Measurements from ENCODE around the gene CUEDC1.
"Not testable (repeated sequence)": the region's sequence is repeated elsewhere in the genome, so short reads cannot be mapped to it uniquely, and the experiment has no call there.

The CUEDC1 gene

DNA sequence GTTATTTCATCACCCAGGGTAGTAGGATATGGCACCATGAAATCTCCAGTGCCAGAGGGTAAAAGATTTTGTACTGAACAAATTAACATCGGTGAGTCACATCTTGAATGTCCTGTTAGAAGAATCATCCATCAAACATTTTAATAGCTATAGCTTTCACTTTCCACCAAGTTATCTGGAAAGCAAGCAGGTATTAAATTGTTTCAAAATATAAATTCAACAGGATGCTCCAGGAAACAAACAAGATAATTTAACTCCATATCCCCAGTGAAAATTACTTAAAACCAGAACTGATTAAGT lies 30.4 kb upstream of the CUEDC1 start:
- no peak for DNase-seq (ENCODE audit: low spot score)

DNA sequence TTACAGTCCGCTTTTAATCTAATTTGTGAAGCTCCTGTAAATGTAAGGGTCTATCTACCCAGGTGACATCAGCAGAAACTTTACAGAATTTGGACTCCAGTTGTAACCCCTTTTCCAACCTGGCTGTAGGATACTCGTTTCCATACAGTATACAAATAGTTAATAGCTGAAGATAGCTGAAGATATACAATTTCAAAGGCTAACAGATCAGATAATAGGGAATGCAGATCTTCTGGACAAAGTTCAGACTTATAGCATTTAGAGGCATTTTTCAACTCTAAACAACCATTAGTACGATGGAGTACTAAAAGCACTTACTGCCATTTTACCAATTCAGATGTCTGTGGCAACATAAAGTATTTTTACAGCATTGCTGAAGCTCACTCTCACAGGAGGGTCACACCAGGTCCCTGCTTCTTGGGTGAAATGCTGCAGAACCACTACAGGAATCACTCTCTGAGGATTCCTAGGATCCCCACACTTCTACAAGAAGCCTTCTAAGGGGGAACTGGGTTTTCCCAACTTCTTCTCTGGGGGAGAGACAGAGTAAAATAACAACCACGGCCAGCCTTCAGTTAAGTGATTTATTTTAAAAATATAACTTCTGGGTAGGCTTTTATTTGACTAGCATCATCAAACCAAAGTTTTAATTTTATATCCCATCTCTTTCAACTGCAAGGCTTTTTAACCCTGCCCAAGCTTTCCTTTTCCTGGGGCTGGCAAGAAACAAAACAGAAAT lies 29.9 kb upstream of the CUEDC1 start:
- DNase-seq (ENCODE audit: low spot score), result no peak

DNA sequence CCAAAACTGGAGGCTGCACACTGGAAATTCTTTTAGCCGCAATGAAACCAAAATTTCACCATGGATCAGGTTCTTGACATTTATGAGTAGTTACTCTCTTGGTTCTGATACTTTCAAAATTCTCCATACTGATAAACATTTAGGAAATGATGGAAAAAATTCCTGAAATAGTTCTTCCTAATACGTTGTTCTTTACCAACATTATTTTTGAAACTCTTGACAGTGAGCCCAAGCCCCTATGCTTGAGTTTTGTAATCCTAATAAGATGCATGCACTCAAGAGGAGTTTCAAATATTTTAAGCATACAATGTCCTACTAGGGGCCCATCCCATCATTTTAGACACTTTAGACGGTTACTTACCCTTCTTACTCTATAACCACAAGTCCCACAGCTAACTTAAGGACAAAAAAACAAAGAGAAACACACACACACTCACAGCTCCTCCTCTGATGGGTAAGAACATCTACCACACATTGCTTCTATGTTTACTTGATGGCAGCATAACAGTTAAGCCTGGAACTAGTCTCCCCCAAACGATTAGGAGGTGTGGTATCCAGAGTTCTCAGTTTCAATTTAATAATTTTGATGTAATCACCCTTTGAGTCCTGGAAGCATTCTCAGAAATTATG lies 29.2 kb upstream of the CUEDC1 start:
- no peak for DNase-seq (ENCODE audit: low spot score)

DNA sequence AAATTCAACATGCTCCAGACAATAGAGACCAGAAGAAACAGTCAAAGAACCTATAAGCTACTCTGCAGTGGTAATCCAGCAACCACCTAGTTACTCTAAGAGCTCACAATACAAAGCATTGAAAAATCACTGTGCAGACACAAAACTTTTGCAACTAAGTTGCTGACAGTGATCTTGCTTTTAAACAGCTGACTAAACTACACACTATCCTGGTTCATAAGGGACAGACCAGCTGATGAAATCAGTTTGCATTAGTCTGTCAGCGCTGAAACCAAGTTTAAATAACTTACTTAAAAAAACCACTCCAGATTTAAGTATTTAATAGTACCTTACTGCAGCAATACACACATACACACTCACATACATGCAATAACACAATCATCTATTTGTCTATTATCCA lies 28.2 kb upstream of the CUEDC1 start:
- no peak for DNase-seq (ENCODE audit: low spot score)

DNA sequence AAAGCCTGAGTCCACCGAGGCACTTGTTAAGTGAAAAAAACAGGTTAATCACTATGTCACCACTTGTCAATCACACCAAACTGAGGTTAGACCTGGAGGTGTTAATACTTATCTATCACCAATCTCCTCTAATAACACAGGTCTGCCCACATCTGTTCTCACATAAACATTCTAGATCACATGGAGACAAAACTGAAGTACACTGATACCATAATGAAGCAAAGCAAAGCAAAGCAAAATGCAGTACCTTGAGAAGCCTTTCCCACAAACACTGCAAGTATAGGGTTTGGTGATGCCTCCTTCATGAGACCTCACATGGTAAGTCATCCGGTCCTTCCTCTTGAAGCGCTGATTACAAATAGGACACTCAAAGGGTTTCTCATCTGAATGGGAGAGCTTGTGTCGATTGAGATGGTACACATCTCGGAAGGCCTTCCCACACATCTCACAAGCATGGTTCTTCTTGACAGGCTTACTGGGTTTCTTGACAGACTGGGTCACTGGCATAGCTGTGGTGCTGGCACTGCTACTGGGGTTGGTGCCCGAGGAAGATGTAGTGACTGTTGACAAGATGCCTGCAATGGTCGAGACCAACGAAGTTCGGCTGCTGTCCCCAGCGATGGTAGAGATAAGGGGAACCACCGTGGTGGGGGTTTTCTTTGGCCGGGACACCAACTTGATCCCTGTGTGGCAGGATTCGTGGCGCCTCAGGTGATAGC lies 27.4 kb upstream of the CUEDC1 start:
- no peak for DNase-seq (ENCODE audit: low spot score)

DNA sequence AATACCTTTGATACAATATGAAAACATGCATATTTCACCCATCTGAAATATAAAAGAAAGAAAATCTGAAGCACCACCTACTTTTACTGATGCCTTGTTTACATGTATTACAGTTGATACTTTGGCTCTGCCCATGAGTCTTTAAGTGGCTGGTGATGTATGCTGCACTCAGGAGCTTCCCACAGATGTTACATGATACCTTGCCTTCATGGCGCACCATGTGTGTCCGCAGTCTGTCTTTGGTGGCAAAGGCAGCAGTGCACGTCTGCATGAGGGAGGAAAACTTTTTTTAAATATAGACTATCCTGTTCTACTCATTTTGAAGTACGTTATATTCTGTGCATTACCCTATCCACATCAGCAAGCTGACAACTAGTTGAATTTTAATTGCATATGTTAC lies 25.3 kb upstream of the CUEDC1 start:
- DNase-seq (ENCODE audit: low spot score), result no peak

DNA sequence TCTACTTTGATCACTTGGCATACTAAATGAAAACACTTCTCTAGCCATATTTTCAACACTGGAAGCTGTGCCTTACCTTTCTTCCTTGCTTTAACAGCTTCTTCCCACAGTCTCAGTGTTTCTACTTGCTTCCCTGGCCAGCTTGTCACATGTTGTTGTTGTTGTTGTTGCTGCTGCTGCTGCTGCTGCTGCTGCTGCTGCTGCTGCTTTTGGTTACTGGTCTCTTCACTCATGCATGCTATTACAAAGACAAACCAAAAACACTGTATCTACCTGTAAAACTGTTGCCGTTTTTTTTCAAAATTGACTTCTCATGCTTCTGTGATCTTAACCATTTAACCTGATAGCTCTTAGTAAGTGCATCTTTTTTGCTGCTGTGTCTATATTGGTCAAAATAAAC lies 23.9 kb upstream of the CUEDC1 start:
- DNase-seq (ENCODE audit: low spot score), result no peak

DNA sequence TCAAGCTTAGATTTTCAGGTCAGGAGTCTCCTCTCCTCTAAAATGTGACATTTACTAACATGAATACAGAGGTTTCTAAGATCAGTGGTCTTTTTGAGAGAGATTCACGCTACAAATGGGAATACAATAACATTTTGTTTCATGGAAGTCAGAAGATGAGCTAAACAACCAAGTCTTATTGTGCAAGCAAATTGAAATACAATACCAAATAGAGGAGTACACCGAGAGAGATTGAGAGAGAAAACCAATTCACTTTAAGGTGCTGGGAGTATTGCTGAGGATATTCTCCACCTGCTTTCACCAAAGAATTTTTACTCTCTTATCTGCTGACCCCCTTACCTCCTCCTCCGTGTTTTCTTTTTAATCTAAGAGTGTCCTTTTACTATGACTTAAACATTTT lies 21.4 kb upstream of the CUEDC1 start:
- no peak for DNase-seq (ENCODE audit: low spot score)

DNA sequence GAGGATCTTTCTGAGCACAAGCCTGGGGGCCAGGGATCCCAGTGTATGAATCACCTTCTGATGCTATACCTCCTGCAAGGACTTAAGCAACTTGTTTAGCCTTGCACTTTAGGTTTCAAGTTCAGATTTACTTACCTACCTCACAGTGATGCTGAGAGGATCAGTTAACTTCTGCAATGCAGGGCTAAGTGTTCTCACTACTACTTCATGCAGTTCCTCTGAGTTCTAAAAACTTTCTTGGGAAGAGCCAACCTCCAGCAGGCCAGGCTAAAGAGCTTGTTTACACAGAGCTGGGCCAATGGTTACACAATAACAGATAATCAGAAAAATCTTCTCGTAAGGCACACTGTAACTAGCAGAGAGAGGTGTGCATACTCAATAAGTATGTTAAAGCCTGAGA lies 19.8 kb upstream of the CUEDC1 start:
- no peak for DNase-seq (ENCODE audit: low spot score)

DNA sequence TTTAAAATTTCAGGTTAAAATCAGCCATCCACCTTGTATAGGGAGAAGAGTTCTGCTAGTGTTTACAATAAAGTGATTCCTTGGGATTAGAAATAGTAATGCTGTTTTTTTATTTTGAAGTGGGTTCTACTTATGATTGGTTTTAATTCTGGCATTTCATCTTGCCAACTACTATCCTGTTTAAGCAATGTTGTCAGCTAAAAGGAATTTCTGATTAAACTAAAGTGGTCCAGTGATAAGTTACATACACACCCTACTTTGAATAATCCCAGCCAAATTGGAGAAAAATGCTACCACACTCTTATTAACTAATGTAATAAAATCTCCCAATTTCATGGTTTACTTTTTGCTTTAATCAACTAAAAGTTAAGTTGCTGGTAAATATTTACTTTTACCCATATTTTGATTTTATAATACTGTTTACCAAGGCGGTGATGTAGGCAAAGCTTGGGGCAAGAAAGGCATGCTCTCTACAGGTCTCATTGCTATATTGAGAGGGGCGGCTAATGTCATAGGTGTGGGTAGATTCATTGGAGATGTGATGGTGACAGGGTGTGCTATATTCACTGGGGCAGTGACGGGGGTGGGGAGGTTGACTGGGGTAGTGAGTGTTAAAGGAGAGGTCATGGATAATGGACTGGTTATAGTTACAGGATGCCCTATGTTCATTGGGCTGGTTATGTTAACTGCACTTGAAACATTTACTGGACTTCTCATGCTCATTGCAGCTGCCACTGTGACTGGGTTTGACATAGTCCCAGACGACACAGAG lies 19.0 kb upstream of the CUEDC1 start:
- DNase-seq (ENCODE audit: low spot score), result not testable (repeated sequence)

DNA sequence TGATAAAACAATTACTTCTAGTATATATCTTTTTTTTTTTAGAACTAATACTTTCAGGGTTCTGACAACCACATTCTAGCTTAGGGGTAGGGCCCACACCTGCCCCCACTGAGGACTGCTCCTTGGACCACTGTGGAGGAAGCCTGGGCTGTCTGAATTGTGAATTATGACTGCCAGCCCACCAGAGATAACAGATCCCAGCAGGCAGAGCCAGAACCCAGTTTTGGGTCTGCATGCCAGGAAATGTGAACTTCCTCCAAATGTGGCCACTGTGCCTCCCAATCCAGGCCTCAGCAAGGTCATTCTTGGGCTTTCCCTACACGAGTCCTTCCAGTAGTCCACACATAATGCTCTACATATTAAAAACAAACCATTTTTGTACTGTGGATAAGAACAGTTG lies 16.9 kb upstream of the CUEDC1 start:
- peak; percentile 33 for DNase-seq (ENCODE audit: low spot score)

DNA sequence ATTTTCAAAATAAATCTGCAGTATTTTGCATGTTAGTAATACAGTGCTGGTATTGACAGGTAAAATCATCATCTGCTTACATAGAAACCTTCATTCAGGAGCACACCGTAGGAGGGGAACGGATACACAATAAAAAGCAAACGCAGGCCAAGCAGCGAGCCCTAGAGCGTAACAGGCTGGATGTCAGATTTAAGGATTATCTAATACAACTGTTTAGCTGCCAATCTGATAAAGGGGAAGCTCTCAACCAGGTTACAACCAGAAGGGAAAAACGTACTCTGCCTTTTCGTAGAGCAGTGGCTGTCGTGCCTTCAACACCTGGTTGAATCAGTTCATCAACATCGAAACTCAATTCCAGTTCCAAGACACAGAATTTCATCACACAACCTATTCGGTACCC lies 16.4 kb upstream of the CUEDC1 start:
- peak; percentile 36 for DNase-seq (ENCODE audit: low spot score)

DNA sequence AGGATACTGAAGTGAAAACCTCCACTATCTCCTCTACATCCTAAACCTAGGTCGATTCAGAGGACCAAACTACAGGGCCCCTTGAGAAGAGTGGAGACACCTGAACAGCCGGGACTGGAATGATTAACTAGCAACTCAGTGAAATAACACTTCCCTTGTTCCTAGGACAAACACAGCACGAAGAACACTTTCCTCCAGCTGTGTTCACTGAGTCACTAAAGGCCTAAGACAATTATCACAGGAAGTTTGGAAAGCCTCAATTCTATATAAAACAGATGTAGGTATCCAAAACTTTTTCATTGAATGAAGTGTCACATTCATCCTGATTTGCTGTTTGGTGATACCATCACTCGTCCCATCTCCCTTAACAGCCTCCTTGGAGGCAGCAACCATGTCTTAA lies 15.5 kb upstream of the CUEDC1 start:
- peak; percentile 27 for DNase-seq (ENCODE audit: low spot score)

DNA sequence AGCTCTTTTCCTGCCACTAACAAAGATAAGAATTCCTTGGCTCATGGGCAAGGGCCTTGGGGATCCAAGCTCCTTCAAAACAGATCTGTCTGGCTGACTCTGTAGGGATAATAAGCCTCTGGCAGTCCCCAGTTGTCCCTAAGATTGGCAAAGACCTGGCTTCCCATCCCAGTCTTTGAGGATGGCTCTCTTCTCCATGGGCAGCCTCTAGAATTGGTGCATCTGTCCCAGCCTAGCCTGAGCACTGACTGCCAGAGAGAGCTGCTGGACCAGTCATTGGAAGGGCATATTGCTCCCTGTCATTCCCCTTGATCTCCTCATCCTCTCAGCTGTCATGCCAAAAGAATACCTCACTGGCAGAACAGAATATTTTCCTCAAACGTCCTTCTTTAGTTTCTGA lies 13.2 kb upstream of the CUEDC1 start:
- peak; percentile 29 for DNase-seq (ENCODE audit: low spot score)

DNA sequence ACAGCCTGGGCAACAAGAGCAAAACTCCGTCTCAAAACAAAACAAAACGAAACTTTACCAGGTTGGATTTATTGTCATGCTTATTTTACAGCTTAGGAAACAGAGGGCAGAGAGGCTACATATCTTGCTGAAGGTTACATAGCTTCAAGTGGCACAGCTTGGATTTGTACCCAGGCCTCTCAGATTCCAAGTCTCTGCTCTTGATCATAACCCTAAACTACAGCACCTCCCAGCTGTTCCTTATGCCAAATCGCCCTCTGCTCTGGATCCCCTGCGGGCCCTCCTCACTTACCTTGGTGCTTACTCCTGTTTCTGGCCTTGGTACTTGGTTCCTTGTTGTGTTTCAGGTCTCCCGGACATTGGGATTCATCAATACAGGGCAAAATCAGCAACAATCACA lies 11.7 kb upstream of the CUEDC1 start:
- peak; percentile 30 for DNase-seq (ENCODE audit: low spot score)

DNA sequence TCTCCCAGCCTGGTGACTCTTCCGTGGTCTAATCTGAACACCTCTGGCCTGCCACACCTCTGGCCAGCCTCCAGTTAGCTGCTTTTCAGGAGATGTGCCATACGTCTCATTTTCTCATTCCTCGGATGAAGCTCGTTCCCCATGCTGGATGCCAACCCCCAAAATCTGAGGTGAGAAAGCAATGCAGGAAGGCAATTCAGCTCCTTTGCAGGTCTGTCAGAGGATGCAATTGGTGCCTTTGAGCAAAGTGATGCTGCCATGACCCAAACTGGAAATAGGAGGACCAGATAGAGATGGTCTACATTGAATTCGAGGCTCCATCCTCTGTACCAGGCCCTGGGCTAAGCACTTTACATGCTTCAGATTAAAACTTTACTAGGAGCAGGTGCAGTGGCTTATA lies 11.0 kb upstream of the CUEDC1 start:
- DNase-seq (ENCODE audit: low spot score), result peak; percentile 33

DNA sequence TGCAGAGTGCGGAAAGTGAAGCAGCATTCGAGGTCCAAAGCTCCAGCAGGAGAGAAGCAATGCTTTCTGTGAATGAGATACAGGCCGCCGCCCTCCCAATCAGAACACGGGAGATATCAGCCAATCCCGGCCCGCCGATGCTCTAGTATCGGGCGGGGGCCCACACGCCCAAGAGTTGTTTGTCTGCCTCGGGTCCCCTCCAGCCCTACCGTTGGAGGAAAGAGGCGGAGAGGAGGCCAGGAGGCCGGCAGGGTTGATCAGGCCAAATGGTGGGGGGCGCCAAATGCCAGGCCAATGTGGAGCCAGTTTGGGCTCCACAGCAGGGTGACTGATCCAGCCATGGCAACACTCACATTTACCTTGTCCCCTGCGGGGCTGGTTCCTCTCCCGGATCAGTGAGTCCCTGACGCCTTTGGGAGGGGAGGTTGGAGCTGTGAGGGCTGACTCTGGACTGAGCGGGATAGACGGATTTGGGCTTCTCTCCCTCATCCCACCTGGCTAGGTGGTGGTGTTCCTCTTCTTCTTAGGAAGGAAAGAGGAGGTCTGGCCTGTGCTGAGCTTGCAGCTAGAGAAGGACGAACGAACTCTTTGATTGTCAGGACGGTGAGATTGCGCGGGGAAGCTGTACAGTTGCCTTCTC lies 10.4 kb upstream of the CUEDC1 start:
- DNase-seq (ENCODE audit: low spot score), result peak; percentile 45

DNA sequence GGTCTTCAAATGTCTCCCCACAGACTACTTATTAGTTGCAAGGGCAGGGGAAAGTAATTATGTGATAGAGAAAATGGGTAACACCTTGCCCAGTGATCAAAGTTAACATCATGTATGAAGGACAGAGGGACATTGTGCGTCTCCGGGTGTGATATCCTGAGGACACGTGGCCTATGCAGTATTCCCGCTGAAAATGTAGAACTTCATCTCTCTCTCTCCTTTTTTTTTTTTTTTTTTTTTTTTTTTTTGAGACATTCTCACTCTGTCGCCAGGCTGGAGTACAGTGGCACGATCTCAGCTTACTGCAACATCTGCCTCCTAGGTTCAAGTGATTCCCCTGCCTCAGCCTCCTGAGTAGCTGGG lies 7.9 kb upstream of the CUEDC1 start:
- DNase-seq (ENCODE audit: low spot score), result peak; percentile 14

DNA sequence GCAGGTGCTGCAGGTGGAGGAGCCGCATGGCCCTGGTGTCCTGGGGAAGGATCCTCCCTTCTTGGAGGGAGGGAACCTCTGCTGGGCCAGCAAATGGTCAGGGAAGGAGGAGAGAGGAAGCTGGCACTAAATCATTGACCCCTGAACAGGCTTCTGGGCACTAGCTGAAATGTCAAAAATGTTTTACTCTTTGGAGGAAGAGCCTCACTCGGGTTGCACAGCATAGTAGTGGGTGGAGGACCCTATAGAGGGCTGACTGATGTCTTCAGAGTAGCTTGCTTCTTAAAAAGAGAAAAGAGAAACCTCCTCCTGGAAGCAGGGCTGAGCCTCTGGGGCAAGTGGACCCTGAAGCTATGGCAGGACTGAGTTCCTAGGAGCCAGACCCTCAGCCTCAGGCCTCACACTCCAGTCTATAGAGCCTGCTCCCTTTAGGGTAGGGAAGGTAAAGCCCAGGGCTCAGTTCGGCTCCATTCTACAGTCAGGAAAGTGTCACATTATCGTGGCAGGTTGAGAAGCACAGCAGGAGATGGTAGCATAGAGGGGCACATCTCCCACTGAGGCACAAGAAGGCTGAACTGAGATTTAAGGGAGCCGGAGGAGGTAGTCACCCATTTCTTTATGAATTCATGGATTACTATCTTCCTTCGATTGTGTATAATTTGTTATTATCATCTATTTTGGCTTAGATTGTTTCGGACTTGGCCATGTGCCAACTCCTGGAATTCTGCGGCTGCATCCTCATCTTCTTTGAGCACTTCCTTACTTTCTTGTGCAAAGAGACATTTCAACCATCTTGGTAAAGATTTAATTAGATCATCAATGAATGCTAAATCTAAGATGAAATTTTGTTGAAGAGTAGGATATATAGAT lies 7.3 kb upstream of the CUEDC1 start:
- DNase-seq (ENCODE audit: low spot score), result peak; percentile 29

DNA sequence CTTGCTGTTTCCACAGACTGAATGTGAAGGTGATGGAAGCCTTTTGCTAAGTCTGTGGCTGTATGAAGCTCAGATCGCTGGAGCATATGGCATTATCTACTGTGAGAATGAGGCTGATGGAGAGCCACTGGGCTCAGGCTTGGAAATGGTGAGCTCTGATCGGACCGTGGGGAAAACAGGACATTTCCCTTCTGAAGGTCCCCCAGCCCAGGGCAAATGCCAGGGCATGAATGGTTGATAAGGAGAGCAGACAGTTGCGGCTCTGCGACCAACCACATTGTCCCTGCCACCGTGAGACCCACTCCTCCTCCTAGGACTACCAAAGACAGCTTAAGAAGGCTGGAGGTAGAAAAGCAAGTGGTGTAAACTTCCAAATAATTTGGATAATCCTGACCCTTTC lies 4.7 kb upstream of the CUEDC1 start:
- peak; percentile 42 for DNase-seq (ENCODE audit: low spot score)

DNA sequence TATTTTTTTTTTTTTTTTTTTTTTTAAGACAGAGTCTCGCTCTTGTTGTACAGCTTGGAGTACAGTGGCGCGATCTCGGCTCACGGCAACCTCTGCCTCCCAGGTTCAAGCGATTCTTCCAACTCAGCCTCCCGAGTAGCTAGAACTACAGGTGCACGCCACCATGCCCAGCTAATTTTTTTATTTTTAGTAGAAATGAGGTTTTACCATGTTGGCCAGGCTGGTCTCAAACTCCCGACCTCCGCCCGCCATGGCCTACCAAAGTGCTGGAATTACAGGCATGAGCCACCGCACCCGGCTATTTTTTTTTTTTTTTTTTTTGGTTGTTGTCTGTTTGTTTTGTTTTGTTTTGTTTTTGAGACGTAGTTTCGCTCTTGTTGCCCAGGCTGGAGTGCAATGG lies 3.2 kb upstream of the CUEDC1 start:
- DNase-seq (ENCODE audit: low spot score), result peak; percentile 15

All from ecto neural progenitor cell (in vitro differentiated cells).